Posterior cingulate gyrus (tissue), 11 donors: ENCODE measurements around the gene APOC1.

Experiments
- DNase-seq, 10 donors: peaks; one replicate each; pipeline versions ENCODE4 v3.0.0 to v3.0.0-alpha.2; 2020 to 2021; ENCODE audit warnings: mixed read lengths in 3 of 10
- intact Hi-C: fragments of 100-400 bp; cut with DNase I; formaldehyde crosslinking; loops from one replicate; pipeline ENCODE4 v1.15.1; 2023

Gene APOC1

DNA sequence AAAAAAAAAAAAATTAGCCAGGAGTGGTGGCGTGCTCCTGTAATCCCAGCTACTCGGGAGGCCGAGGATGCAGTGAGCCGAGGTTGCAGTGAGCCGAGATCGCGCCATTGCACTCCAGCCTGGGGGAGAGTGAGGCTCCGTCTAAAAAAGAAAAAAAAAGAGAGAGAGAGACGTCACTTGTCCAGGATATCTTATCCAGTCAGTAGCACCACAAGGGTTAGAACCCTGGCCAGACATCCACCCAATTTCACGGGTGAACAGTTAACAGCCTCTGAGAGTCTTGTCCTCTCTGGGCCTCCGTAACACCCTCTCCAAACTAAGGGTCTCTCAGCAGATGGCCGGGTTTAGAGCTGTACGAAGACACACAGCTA, 39.9 kb downstream of the APOC1 start:
- intact Hi-C loops = no loop called here

DNA sequence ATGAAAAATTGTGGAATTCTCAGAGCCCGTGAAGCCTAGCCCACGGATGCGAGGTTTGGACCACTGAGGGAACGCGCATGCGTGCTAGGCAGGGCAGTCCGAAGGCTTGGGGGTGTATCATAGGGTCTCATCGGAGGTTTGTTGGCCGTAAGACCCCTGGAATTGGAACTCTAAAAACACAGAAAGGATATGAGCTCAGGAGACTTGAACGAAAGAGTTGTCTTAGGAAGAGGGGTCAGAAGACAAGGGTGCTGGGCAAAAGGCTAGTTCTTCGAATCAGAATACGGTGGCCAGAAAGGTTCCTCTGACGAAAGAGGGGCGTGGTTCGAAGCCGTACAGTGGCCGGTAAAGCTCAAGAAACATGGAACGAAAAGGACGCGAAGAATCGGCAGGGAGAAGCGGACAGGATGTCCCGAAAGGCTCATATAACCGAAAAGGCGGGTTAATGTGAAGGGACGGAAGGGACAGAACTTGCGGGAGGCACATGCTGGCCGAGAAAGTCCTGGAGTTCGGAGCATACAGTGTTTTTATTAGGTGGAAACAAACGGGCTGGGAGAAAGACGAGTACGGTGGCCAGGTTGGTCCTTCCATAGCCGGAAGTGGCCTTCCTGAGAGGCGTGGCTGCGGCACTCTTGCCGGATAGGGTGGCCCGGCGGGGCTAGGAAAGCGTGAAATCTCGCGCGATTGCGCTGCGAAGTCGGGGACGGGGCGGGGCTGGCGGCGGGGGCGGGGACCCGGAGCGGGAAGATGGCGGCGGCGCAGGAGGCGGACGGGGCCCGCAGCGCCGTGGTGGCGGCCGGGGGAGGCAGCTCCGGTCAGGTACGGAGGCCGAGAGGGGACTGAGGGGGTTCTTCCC, 40.5 kb downstream of the APOC1 start, which contains the start of gene CLPTM1:
CLPTM1 (plus strand) TSS at position 732 of the 856 bp plus-strand sequence; CDS start at position 748, 16 bp downstream.
- intact Hi-C loops = no loop called here
- peak; percentile 93 to 99 (median 96) for DNase-seq

More for the DNA sequence above, 39.9 kb downstream of the APOC1 start:
- DNase-seq = no peak

DNA sequence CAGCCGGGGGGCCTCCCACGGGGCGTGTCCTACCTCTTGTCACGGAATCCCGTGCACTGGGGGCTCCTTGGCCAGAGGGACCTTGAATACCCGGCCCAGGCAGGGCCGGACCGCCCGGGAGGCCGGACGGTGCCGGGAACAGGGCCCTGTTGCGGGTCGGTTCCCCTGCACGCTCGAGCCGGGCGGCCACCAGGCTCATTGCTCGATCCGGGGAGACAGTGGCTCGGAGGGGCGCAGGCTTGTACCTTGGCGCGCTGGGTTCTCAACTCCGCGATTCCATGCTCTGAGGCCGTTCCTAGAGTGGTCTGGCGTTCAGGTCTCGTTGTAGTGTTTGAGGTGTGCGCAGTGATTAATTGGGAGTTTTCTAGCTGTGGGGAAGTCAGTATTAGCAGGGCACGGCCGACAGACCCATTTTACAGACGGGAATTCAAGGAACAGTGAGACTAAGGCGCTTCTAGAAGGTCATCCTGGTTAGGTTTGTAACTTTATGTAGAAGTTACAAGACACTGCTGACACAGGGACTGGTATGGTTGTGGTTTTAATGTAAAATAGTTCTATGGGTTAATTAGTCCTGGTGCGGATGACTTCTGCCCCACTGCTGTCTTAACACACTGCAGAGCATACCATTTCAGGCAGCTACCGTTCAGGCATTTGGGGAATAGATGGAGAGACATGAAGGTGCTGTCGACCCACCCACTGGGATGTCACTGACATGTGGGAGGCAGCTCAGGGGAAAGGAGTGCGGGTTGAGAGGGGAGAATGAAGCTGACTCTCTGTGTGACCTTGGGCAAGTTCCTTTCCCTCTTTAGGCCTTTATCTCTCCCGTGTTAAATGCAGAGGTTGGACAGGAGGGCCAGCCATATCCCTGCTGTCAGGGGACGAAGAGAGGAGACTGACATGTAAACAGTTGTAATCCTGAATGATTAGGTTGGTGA, 41.4 kb downstream of the APOC1 start:
- no peak for DNase-seq
- intact Hi-C loops = no loop called here

DNA sequence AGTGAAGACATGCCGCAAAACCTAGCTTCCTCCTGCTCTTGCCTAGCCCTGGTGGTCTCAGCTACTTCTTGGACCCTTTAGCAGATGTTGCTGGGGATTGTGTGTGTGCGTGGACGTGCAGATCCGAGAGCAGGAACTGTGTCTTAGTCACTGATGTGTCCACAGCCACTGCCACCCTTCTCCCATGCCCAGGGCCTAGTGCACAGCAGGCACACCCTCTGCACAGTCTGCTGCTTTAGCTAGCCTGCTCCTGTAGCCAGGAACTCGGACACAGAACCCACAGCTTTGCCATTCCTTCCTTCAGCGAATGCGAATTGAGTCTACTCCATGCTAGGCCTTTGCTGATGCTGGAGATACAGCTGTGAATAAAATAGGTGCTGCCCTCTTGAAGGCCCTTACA, 43.1 kb downstream of the APOC1 start:
- intact Hi-C loops = no loop called here
- DNase-seq = no peak

DNA sequence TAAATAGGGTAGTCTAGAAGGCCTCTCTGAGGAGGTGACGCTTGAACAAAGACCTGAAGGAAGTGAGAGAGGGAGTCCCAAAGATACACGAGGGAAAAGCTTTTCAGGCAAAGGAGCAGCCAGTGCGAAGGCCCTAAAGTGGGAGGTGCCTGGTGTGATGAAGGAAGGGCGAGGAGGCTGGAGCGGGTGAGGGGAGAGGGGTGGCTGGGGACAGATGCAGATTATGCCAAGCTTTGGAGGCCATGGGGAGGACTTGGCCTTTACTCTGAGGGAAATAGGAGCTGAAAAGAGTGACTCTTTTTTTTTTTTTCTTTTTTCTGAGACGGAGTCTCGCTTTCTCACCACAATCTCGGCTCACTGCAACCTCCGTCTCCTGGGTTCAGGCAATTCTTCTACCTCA, 43.7 kb downstream of the APOC1 start:
- intact Hi-C loops = no loop called here
- no peak for DNase-seq

DNA sequence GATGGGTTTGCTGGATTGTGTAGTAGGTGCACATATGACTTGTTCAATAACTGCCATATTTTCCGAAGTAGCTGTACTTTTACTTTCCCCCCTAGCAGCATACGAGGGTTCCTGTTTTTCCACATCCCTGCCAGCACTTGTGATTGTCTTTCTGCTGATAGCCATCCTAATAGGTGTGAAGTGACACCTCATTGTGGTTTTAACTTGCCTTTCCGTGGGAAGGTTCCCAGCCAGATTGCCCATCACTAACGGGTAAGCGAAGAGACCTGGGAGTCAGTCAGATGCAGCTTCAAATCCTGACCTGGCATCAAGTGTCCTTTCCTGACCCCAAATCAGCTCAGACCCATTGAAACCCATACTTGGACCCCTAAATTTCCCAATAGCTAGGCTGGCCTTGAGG, 45.3 kb downstream of the APOC1 start:
- intact Hi-C loops = no loop called here
- no peak for DNase-seq

DNA sequence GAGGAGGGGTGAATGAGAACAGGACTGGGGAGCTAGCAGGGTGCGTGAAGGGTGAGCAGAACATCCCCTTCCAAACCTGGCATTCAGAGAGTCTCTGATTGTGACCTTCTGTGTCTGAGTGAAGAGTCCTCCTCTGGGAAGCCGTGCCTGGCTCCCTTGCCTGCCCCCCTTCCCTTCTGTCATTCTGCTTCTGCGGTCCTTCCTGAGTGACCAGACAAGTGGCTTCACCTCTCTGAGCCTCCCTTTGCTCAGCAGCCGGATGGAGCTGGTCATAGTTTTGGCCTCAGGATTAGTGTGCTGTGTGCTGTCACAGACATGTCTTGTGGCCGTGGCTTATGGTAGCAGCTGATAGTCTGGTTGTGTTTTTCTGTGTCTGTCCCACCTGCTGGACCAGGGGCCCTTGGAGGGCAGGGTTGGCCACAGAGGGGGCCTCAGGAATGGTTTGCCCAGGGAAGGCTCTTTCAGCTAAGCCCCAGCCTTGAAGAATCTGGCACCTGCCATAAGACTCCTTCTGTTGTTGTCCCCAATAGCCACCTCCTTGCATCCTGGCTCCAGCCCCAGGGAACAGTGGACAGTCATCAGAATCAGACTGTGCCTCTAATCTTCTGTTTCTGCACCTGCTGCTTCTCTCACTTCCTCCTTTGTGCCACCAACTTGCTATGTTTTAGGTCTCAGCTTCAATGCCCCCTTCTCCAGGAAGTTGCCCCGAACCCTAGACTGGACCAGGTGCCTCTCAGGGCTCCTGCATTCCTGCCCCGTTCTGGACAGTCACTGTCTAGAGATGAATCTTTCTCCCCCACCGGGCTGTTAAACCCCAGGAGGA, 46.7 kb downstream of the APOC1 start:
- no peak for DNase-seq
- intact Hi-C loops = no loop called here

DNA sequence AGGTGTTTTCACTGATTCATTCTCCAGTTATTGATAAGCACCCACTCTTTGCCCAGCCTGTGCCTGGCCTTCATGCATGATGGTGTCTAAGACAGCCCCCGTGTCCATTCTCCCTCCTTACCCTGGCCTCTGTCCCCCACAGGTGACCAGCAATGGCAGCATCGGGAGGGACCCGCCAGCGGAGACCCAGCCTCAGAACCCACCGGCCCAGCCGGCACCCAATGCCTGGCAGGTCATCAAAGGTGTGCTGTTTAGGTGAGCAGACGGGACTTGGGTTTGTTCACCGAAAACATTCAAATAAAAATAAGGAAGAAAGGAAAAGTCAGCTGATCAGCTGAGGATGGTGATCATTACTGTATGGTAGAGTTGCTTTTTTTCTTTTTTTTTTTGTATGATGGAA, 47.4 kb downstream of the APOC1 start:
- no peak for DNase-seq
- intact Hi-C loops = no loop called here

DNA sequence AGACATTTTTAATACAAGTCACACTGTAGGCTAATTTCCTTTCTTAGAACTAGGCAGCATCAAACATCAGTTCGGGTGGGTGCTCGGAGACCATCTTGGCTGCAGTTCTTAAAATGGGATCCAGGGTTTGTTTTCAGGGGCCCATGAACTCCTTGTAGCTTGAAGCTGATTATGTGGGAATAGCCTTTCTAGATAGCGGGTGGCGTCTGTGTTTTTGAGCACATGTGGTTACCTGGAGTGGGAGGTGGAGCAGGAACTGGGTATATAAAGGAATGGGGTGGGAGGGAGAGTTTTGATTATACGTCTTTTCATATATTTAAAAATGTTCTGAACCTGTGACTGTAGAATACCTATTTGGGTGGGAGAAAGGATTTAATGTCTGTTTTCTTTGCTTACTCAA, 53.7 kb downstream of the APOC1 start:
- intact Hi-C loops = no loop called here
- no peak for DNase-seq

DNA sequence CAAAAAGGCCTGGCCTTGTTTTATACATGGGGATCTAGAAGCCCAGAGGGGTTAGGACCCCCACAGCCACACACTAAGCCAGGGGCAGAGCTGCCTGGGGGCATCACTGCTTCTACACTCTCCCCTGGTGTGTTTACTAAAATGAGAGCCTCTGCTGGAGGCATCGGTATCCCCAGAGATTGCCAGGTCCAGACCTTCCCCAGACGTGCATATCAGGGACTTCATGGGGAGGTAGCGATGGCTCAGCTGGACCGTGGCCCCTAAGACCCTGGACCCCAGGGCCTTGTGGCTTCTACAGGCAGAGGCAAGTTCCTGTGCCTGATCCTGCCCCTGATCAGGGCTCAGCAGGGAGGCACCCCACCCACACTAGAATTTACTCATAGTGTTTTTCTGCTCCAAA, 54.3 kb downstream of the APOC1 start:
- intact Hi-C loops = no loop called here

More for the DNA sequence above, 54.3 kb downstream of the APOC1 start:
- no peak for DNase-seq
